ENCODE data around the gene GDPGP1. TPM values are rescaled to one million over a fixed set of nuclear protein-coding genes. Genes with fewer than 3 reads are reported as not detected.

The GDPGP1 gene
- total and polyA plus RNA-seq, 12 donors: 3.0 to 16.3 (median 13.0) TPM

DNA sequence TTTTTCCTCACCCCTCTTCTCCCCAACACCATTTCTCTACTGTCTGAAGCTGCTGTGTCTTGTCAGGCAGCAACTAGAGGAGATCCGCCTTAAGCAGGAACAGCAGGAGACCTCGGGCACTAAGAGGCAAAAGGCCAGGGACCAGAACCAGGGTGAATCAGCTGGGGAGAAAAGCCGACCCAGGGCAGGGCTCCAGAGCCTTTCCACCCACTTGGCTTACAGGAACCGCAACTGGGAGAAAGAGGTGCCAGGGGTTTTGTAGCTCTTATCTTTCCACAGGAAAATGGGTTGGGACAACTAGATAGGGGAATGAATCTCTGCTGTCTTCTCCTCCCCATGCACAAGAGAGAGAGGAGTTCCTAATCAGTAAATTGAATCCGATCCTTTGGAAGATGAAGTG is 28.4 kb downstream of the GDPGP1 start:
- intact Hi-C loops (cut with DNase I): no loop called here
- TF ChIP-seq, protein P1, sequence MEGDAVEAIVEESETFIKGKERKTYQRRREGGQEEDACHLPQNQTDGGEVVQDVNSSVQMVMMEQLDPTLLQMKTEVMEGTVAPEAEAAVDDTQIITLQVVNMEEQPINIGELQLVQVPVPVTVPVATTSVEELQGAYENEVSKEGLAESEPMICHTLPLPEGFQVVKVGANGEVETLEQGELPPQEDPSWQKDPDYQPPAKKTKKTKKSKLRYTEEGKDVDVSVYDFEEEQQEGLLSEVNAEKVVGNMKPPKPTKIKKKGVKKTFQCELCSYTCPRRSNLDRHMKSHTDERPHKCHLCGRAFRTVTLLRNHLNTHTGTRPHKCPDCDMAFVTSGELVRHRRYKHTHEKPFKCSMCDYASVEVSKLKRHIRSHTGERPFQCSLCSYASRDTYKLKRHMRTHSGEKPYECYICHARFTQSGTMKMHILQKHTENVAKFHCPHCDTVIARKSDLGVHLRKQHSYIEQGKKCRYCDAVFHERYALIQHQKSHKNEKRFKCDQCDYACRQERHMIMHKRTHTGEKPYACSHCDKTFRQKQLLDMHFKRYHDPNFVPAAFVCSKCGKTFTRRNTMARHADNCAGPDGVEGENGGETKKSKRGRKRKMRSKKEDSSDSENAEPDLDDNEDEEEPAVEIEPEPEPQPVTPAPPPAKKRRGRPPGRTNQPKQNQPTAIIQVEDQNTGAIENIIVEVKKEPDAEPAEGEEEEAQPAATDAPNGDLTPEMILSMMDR (IDR thresholded peaks at IDR 0.05): no peak

DNA sequence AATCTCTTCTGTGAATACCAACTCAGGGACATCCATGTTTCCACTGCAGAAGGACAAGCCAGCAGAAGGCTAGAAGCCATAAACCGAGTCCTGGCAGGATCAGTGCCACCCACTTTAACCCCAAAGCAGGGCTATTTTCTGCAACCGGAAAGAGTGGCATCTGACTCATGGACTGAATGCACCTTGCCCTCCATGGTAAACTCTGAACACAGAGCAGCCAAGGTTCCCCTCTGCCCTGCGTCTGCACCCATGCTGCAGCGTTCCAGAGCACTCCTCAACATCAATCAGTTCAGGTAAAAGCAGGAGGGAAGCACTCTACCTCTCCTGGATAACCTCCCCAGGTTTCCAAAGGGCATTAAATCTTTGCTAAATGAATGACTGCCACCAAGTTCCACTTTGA is 30.7 kb downstream of the GDPGP1 start:
- H3K27me3 ChIP-seq: no peaks in the 10 kb centered on the region
- intact Hi-C loops (cut with DNase I): loop anchor here in 3 of 10 donors (2.0 to 5.0 kb wide), 2 partner anchors 16 to 32 kb away; partner anchors contain the start of genes CIB1 (in 2 of the 3), GDPGP1 (in 2 of the 3) and TTLL13 (in 1 of the 3)
- peaks cover 13 to 54% (median 39%) of the 10 kb centered on the region in 9 donors for H3K4me1 ChIP-seq
- TF ChIP-seq, protein P1 (IDR thresholded peaks at IDR 0.05): no peak
- peak overlapping the region; percentile 62 to 90 (median 84) for H3K4me3 ChIP-seq
- DNase-seq: peak in 1 of 2 donors; percentile 13
- H3K9me3 ChIP-seq: no peaks in the 10 kb centered on the region
- WGBS, 2 donors: 40 to 49% methylated on average over 4 of the region's 4 CpGs
- peak in 4 of 8 donors; percentile 14 to 46 (median 30) for ATAC-seq
- peaks cover 0 to 27% (median 3%) of the 10 kb centered on the region in 9 donors for H3K36me3 ChIP-seq
- peak overlapping the region; percentile 93 to 99 (median 96) for H3K27ac ChIP-seq

More for the DNA sequence above, 28.4 kb downstream of the GDPGP1 start:
- Histone ChIP-seq H3K4me3 (no peak overlapping the region), H3K9me3 (no peaks in the 10 kb centered on the region), H3K4me1 (peaks cover 9 to 34% (median 19%) of the 10 kb centered on the region in 9 donors), H3K27me3 (no peaks in the 10 kb centered on the region), H3K27ac (no peak overlapping the region), H3K36me3 (peaks cover 0 to 6% (median 0%) of the 10 kb centered on the region in 9 donors)
- DNase-seq (no peak), ATAC-seq (no peak)
- 70 to 80% methylated on average over 5 of the region's 5 CpGs for WGBS, 2 donors

DNA sequence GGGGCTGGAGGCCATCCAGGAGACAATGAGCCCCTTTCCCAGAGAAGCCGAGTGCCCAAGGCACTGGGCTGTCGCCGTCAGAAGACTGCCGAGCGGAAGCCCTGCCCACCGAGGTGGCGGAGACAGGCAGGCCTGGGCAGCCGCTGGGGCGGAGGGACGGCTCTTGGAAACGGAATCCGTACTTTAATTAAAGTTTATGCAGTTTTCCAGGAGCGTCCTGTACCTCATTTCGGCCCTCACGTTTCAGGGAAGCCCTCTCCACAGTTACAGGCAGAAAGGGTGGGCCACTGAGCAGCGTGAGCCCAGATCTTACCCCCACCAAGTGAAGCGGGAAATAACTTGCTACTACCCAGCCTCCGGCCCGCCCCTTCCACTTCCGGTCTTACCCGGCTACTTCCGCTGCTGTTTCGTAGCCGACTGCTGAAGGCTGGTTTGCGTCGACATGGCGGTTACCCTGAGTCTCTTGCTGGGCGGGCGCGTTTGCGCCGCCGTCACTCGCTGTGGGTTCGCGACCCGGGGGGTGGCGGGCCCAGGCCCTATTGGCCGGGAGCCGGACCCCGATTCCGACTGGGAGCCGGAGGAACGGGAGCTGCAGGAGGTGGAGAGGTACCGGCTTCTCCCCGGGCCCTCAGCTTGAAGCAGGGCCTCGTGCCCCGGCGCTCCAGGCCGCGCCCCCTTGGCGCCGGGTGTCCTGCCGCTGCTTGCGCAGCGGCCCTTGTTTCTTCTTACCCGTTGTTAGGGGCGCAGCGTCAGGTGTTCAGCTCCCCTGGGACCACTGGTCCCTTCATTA is 31.5 kb downstream of the GDPGP1 start, which contains the start of gene NGRN:
TSS of gene NGRN (plus strand) at position 402 of the 790 bp plus-strand sequence. CDS start at position 443, 41 bp downstream.
- Histone ChIP-seq H3K4me1 (peaks cover 13 to 62% (median 47%) of the 10 kb centered on the region in 9 donors), H3K36me3 (peaks cover 0 to 35% (median 8%) of the 10 kb centered on the region in 9 donors), H3K27ac (peak within 1 kb of the TSS; percentile 93 to 99 (median 96)), H3K4me3 (peak within 1 kb of the TSS; percentile 62 to 90 (median 84)), H3K27me3 (no peaks in the 10 kb centered on the region), H3K9me3 (no peaks in the 10 kb centered on the region)
- intact Hi-C loops (cut with DNase I): loop anchor here in 3 of 10 donors (2.0 to 5.0 kb wide), 2 partner anchors 17 to 33 kb away; partner anchors contain the start of genes CIB1 (in 2 of the 3), GDPGP1 (in 2 of the 3) and TTLL13 (in 1 of the 3)
- TF ChIP-seq, protein P1 (IDR thresholded peaks at IDR 0.05): no peak
- DNase-seq (peak; percentile 90 to 94), ATAC-seq (peak; percentile 95 to 98 (median 96))
- 0 to 1% methylated on average over 59 of the region's 59 CpGs for WGBS, 2 donors

DNA sequence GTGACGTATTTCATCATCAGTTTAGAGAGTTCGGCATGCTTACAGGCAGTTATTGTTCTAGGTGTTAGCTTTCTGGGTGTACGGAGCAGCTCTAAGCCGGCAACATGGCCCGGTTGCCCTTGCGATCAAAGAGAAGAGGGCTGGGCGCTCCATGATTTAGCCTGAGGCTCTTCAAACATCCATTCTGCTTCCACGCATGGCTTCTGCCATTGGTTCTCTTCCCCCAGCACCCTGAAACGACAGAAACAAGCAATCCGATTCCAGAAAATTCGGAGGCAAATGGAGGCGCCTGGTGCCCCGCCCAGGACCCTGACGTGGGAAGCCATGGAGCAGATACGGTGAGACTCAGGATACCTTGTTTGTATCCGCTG is 32.0 kb downstream of the GDPGP1 start:
- H3K9me3 ChIP-seq: no peaks in the 10 kb centered on the region
- 0% methylated on average over 16 of the region's 16 CpGs for WGBS, 2 donors
- H3K36me3 ChIP-seq: peaks cover 0 to 40% (median 14%) of the 10 kb centered on the region in 9 donors
- peak overlapping the region; percentile 93 to 99 (median 96) for H3K27ac ChIP-seq
- TF ChIP-seq, protein P1 (IDR thresholded peaks at IDR 0.05): no peak
- peaks cover 14 to 68% (median 53%) of the 10 kb centered on the region in 9 donors for H3K4me1 ChIP-seq
- peak overlapping the region; percentile 62 to 90 (median 84) for H3K4me3 ChIP-seq
- H3K27me3 ChIP-seq: no peaks in the 10 kb centered on the region
- ATAC-seq (peak in 7 of 8 donors; percentile 18 to 48 (median 31)), DNase-seq (peak; percentile 21 to 42)
- intact Hi-C loops (cut with DNase I): loop anchor here in 2 of 10 donors (5.0 kb wide), 1 partner anchor 34 kb away; the partner anchor contains the start of genes CIB1 (in 2 of the 2) and GDPGP1 (in 2 of the 2)

Data from heart right ventricle (tissue), 16 donors.